Measurements from ENCODE around the gene DAPK1. TPM values are rescaled to one million over a fixed set of nuclear protein-coding genes. Genes with fewer than 3 reads are reported as not detected.

DAPK1 gene
- polyA plus RNA-seq, 2 of the 4 experiments (the other 2 are of a cell fraction) = 55.2 to 67.2 TPM

DNA sequence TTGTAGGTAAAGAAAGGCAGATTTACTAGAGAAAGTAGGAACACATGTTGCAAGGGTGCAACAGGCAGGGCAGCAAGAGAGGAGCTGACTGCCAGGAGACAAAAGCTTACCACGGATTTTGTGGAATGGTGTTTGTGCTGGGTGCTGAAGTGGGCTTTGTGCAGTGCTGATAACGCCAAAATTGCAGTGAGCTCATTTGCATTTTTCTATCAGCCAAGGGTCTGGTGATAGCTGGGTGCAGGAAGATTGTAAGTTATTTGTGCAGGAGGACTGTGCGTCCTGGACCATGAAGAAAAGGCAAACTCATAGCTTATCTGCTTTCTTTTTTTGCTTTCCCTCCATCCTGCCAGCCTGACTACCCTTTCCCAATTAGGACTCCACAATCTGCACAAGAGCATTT is 241.9 kb downstream of the DAPK1 start:
- POLR2A ChIA-PET = interaction anchor here (1.2 kb wide), 1 partner anchor 13 kb away, joined by 5 read pairs; the partner anchor contains the start of gene CTSL

DNA sequence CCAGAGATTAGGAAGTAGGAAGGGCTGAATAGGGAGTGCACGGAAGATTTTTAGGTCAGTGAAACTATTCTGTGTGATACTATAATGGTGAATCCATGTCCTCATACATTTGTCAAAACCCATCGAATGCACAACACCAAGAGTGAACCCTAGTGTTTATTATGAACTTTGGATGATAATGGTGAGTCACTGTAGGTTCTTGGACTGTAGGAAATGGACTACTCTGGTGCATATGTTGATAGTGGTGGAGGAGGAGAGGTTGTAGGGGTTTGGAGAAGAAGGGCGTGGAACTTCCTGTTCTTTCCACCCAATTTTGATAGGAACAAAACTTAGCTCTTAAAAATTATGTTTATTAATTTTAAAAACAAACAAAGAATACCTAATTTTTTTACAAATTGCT is 242.5 kb downstream of the DAPK1 start:
- POLR2A ChIA-PET = interaction anchor here (1.2 kb wide), 1 partner anchor 14 kb away, joined by 5 read pairs; the partner anchor contains the start of gene CTSL
- Histone ChIP-seq H3K27ac (no peak overlapping the region), H3K4me3 (no peak overlapping the region), H3K4me1 (peaks cover 5% of the 10 kb centered on the region; the same call in 1 of the 3 replicates), H3K9me3 (no peaks in the 10 kb centered on the region), H3K4me2 (no peak overlapping the region)
- no peak for FAIRE-seq
- TF ChIP-seq RCOR1 (IDR thresholded peaks at IDR 0.05; ENCODE audit: low read depth, low read length) = no peak
- no peak for TF ChIP-seq CBX2 (IDR thresholded peaks at IDR 0.05; ENCODE audit: borderline replicate concordance, low read depth)
- TF ChIP-seq, protein P1, sequence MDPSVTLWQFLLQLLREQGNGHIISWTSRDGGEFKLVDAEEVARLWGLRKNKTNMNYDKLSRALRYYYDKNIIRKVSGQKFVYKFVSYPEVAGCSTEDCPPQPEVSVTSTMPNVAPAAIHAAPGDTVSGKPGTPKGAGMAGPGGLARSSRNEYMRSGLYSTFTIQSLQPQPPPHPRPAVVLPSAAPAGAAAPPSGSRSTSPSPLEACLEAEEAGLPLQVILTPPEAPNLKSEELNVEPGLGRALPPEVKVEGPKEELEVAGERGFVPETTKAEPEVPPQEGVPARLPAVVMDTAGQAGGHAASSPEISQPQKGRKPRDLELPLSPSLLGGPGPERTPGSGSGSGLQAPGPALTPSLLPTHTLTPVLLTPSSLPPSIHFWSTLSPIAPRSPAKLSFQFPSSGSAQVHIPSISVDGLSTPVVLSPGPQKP (IDR thresholded peaks at IDR 0.05; ENCODE audit: low read depth, low read length) = no peak
- TF ChIP-seq FOXS1 (CRISPR knock-in tag; IDR thresholded peaks at IDR 0.05) = no peak
- TF ChIP-seq ZFP36 (IDR thresholded peaks at IDR 0.05; ENCODE audit: borderline replicate concordance, partially characterized antibody) = no peak
- TF ChIP-seq MAFK (IDR thresholded peaks at IDR 0.05; ENCODE audit: partially characterized antibody) = no peak
- TF ChIP-seq MAZ (IDR thresholded peaks at IDR 0.05; ENCODE audit: borderline replicate concordance, low read depth, low read length) = no peak
- TF ChIP-seq CEBPB (IDR thresholded peaks at IDR 0.05) = no peak
- TF ChIP-seq, protein P2, sequence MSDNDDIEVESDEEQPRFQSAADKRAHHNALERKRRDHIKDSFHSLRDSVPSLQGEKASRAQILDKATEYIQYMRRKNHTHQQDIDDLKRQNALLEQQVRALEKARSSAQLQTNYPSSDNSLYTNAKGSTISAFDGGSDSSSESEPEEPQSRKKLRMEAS (IDR thresholded peaks at IDR 0.05) = no peak
- TF ChIP-seq, protein P3, sequence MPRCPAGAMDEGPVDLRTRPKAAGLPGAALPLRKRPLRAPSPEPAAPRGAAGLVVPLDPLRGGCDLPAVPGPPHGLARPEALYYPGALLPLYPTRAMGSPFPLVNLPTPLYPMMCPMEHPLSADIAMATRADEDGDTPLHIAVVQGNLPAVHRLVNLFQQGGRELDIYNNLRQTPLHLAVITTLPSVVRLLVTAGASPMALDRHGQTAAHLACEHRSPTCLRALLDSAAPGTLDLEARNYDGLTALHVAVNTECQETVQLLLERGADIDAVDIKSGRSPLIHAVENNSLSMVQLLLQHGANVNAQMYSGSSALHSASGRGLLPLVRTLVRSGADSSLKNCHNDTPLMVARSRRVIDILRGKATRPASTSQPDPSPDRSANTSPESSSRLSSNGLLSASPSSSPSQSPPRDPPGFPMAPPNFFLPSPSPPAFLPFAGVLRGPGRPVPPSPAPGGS (IDR thresholded peaks at IDR 0.05) = no peak
- ATAC-seq = peak; percentile 34 to 43; a peak in 1 of 6 replicates
- no peak for DNase-seq (ENCODE audit: low read depth in 1 of 2, low spot score in 1 of 2)
- CTCF ChIA-PET = interaction anchor here (1.3 to 1.7 kb wide), 2 partner anchors 14 to 72 kb away, joined by 3 to 4 read pairs; no protein-coding TSS in a partner anchor
- whole genome bisulfite sequencing (ENCODE audit: missing lambda C conversion rate) = 58% methylated on average over 3 of the region's 3 CpGs

More for the DNA sequence above, 241.9 kb downstream of the DAPK1 start:
- CTCF ChIA-PET = interaction anchor here (1.3 to 1.7 kb wide), 2 partner anchors 13 to 73 kb away, joined by 3 to 4 read pairs; no protein-coding TSS in a partner anchor
- no peak for FAIRE-seq
- Histone ChIP-seq H3K4me1 (peaks cover 5% of the 10 kb centered on the region; the same call in 1 of the 3 replicates), H3K4me2 (no peak overlapping the region), H3K9me3 (no peaks in the 10 kb centered on the region), H3K4me3 (no peak overlapping the region), H3K27ac (no peak overlapping the region)
- TF ChIP-seq POLR2AphosphoS2 (conservative IDR thresholded peaks at IDR 0.05; ENCODE audit: low read length) = no peak
- no peak for TF ChIP-seq RCOR1 (IDR thresholded peaks at IDR 0.05; ENCODE audit: low read depth, low read length)
- WGBS (ENCODE audit: missing lambda C conversion rate) = 67% methylated on average over 3 of the region's 3 CpGs
- DNase-seq (ENCODE audit: low read depth in 1 of 2, low spot score in 1 of 2) = no peak
- ATAC-seq = no peak

DNA sequence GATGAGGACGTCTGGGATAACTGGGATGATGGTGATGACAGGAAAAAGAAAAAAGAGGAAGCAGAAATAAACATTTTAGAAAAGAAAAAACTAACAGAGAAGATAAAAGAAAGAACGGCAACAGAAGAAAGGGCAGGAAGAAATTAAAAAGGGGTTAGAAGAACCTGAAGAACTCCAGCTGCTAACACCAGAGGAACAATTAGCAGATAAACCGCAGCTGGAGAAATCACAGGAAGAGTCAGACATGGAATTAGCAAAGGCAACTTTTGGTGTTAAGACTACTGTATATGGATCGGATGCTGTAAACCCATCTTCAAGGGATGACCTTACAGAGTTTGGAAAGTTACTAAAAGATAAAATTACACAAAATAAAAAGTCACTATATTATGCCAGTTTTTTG is 243.7 kb downstream of the DAPK1 start:
- Histone ChIP-seq H3K4me2 (no peak overlapping the region), H3K9me3 (no peaks in the 10 kb centered on the region), H3K27ac (no peak overlapping the region), H3K4me3 (no peak overlapping the region), H3K4me1 (peaks cover 5% of the 10 kb centered on the region; the same call in 1 of the 3 replicates)
- ATAC-seq = no peak
- no peak for DNase-seq (ENCODE audit: low read depth in 1 of 2, low spot score in 1 of 2)
- CTCF ChIA-PET = no interaction called here
- 80% methylated on average over 4 of the region's 4 CpGs for WGBS (ENCODE audit: missing lambda C conversion rate)
- POLR2A ChIA-PET = no interaction called here
- FAIRE-seq = no peak
- TF ChIP-seq MAZ (IDR thresholded peaks at IDR 0.05; ENCODE audit: borderline replicate concordance, low read depth, low read length) (no peak), EHF (CRISPR knock-in tag; IDR thresholded peaks at IDR 0.05) (no peak), ZNF302 (CRISPR knock-in tag; IDR thresholded peaks at IDR 0.05) (no peak), BHLHE40 (IDR thresholded peaks at IDR 0.05; ENCODE audit: low read depth, low read length) (no peak), RAD21 (conservative IDR thresholded peaks at IDR 0.05 in 1 of 2, IDR thresholded peaks at IDR 0.05 in 1 of 2) (no peak), FOSB (CRISPR knock-in tag; IDR thresholded peaks at IDR 0.05) (no peak), ZFP36 (IDR thresholded peaks at IDR 0.05; ENCODE audit: borderline replicate concordance, partially characterized antibody) (no peak), TP53 (CRISPR knock-in tag; IDR thresholded peaks at IDR 0.05) (no peak), JUNB (IDR thresholded peaks at IDR 0.05) (no peak), JUN (IDR thresholded peaks at IDR 0.05) (no peak), FOXS1 (CRISPR knock-in tag; IDR thresholded peaks at IDR 0.05) (no peak), HOXB5 (CRISPR knock-in tag; IDR thresholded peaks at IDR 0.05) (no peak)
- TF ChIP-seq, protein P1 (IDR thresholded peaks at IDR 0.05; ENCODE audit: low read depth, low read length) = no peak
- TF ChIP-seq, protein P4, sequence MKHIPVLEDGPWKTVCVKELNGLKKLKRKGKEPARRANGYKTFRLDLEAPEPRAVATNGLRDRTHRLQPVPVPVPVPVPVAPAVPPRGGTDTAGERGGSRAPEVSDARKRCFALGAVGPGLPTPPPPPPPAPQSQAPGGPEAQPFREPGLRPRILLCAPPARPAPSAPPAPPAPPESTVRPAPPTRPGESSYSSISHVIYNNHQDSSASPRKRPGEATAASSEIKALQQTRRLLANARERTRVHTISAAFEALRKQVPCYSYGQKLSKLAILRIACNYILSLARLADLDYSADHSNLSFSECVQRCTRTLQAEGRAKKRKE (CRISPR knock-in tag; IDR thresholded peaks at IDR 0.05; ENCODE audit: low read depth) = no peak
- TF ChIP-seq, protein P5, sequence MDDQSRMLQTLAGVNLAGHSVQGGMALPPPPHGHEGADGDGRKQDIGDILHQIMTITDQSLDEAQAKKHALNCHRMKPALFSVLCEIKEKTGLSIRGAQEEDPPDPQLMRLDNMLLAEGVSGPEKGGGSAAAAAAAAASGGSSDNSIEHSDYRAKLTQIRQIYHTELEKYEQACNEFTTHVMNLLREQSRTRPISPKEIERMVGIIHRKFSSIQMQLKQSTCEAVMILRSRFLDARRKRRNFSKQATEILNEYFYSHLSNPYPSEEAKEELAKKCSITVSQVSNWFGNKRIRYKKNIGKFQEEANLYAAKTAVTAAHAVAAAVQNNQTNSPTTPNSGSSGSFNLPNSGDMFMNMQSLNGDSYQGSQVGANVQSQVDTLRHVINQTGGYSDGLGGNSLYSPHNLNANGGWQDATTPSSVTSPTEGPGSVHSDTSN (IDR thresholded peaks at IDR 0.05) = no peak

Measured in A549 (cell line).